Measurements from ENCODE around the gene TRAPPC8.

GRCh38 chr18:31814132-31814531 is 128.8 kb downstream of the TRAPPC8 start:
- TF ChIP-seq GABPA (IDR thresholded peaks at IDR 0.05; ENCODE audit: low read depth) (no peak), POLR2AphosphoS5 (IDR thresholded peaks at IDR 0.05; ENCODE audit: low read depth) (no peak), CTCF (IDR thresholded peaks at IDR 0.05; ENCODE audit: insufficient read depth, low read length) (no peak)
